Gastrocnemius medialis (tissue), 4 donors: ENCODE measurements around the gene SLC23A3.

Experiments
- CTCF ChIP-seq, 5 experiments: fragments of 450-650 bp in 3 of 5; fragments of 200-600 bp in 2 of 5; sonication (generic) in 2 of 5; IDR thresholded peaks in 4 of 5; conservative IDR thresholded peaks in 1 of 5; 1 replicate in 4 of 5; 2 replicates in 1 of 5; pipeline ENCODE4 v1.5.1; 2016 to 2019; ENCODE audit warnings: antibody characterized with exemption in 5 of 5, mild to moderate bottlenecking in 3 of 5, moderate library complexity in 3 of 5
- POLR2A ChIP-seq, 2 donors: fragments of 450-650 bp; IDR thresholded peaks; one replicate each; pipeline ENCODE4 v1.6.1; 2017; ENCODE audit warnings: antibody characterized with exemption in 2 of 2, mild to moderate bottlenecking in 2 of 2, moderate library complexity in 2 of 2

- TF ChIP-seq POLR2A (IDR thresholded peaks at IDR 0.05): no peak
- TF ChIP-seq CTCF (IDR thresholded peaks at IDR 0.05 in 4 of 5, conservative IDR thresholded peaks at IDR 0.05 in 1 of 5): no peak
Observed at GRCh38 chr2:219161097-219161496, 8.7 kb downstream of the SLC23A3 start.
